Large intestine (tissue), 3 donors: Measurements from ENCODE around the gene PCGF3. TPM values are rescaled to one million over a fixed set of nuclear protein-coding genes. Genes with fewer than 3 reads are reported as not detected.

Experiments used
- DNase-seq, 2 donors: peaks; one replicate each; pipeline versions ENCODE4 v3.0.0 to v3.0.0-alpha.2; 2013
- H3K27ac ChIP-seq: one replicate; pipeline ENCODE4 v1.5.1; 2013; ENCODE audit warnings: low read length
- H3K27me3 ChIP-seq: 2 replicates; pipeline ENCODE4 v1.6.1; 2013; ENCODE audit warnings: low read length; ENCODE audit not compliant: control insufficient read depth, insufficient read depth
- H3K36me3 ChIP-seq: 2 replicates; pipeline ENCODE4 v1.6.1; 2013; ENCODE audit warnings: low read length; ENCODE audit not compliant: control insufficient read depth, insufficient read depth
- H3K4me1 ChIP-seq: one replicate; pipeline ENCODE4 v1.6.1; 2013; ENCODE audit warnings: low read length; ENCODE audit not compliant: control insufficient read depth, insufficient read depth
- H3K4me3 ChIP-seq: one replicate; pipeline ENCODE4 v1.5.1; 2013; ENCODE audit warnings: low read length
- H3K9me3 ChIP-seq: one replicate; pipeline ENCODE4 v1.6.1; 2013; ENCODE audit warnings: mild to moderate bottlenecking, low read depth, low read length, moderate library complexity; ENCODE audit not compliant: control insufficient read depth
- WGBS: methylation state at CpG from one replicate; pipeline ENCODE4 v1.1.5; 2013; ENCODE audit warnings: low lambda C conversion rate; ENCODE audit not compliant: insufficient coverage; 5-methylcytosine and 5-hydroxymethylcytosine counted together
- polyA plus RNA-seq: library from polyadenylated mRNA; unstranded; fragments of 120-200 nt; gene quantifications from one replicate; pipeline ENCODE4 v1.2.1, GENCODE V29; 2013

Gene PCGF3
- polyA plus RNA-seq, 1 donor: 78.0 TPM

DNA sequence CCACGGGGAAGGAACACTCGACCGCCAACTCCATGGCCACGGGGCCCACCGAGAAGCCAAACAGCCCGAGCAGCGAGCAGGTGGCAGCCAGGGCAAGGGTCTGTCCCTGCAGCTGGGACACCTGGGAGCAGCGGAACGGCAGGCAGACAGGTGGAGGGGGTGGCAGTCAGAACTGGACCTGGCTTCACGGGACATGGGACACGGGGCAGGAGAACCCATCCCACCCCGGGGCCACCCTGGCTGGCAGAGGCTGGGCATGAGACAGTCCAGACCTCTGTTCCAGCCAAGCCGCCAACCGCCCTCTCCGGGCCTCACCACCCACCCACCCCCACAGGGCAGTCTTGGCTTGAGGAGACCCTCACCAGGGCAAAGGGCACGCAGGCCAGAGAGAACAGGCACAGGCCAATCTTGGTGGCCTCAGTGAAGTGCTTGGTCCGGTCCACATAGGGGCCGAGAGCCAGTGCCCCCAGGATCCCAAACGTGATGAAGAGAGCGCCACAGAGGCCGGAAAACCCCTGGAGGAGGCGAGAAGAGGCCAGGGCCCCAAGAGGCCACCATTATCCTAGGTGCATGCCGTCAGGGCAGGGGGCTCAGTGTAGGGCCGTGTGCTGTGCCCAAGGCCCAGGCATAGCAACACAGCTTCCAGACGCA lies 22.3 kb upstream of the PCGF3 start:
- Histone ChIP-seq H3K9me3 (peaks cover 11% of the 10 kb centered on the region), H3K4me3 (no peak overlapping the region), H3K36me3 (no peaks in the 10 kb centered on the region), H3K4me1 (peaks cover 39% of the 10 kb centered on the region), H3K27me3 (no peaks in the 10 kb centered on the region), H3K27ac (no peak overlapping the region)
- WGBS: no CpG with 5 or more reads among the region's 25 CpGs
- no peak for DNase-seq

GRCh38 chr4:683982-684622 lies 21.5 kb upstream of the PCGF3 start:
- no peaks in the 10 kb centered on the region for H3K36me3 ChIP-seq
- peaks cover 2% of the 10 kb centered on the region for H3K27me3 ChIP-seq
- H3K4me1 ChIP-seq: peaks cover 42% of the 10 kb centered on the region
- peaks cover 11% of the 10 kb centered on the region for H3K9me3 ChIP-seq
- WGBS: no CpG with 5 or more reads among the region's 19 CpGs
- no peak overlapping the region for H3K27ac ChIP-seq
- no peak overlapping the region for H3K4me3 ChIP-seq
- peak; percentile 70 to 75 for DNase-seq

DNA sequence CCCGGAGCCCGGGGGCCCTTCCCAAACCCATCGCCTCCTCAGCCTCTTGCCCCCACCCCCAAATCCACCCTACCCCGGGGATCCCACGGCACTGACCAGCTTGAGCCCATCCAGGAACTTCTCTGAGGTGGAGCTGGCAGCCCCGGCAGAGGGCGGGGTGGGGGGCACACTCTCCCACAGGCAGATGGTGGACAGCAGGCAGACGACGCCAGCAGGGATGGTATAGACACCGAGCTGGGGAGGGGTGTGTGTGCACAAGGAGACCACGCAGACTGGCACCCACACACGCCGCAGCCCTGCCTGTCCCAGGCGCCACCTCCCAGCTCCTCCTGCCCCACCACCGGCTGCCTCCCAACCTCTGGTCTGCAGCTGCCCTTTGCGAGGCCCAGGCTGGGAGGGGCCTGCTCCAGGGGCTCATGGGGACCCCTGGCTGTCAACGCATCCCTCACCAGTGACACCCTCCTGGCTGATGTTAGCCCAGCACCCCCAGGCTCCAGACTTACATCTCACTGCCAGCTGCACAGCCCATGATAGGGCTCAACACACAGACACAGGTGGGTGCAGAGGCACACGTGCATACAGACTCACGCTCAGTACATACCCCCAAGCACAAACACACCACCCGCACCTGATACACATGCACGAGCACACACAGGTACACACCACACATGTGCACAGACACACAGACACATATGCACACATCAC lies 20.9 kb upstream of the PCGF3 start:
- DNase-seq: no peak
- Histone ChIP-seq H3K4me1 (peaks cover 48% of the 10 kb centered on the region), H3K4me3 (no peak overlapping the region), H3K36me3 (no peaks in the 10 kb centered on the region), H3K27ac (no peak overlapping the region), H3K27me3 (peaks cover 2% of the 10 kb centered on the region), H3K9me3 (peaks cover 11% of the 10 kb centered on the region)
- no CpG with 5 or more reads among the region's 21 CpGs for WGBS

DNA sequence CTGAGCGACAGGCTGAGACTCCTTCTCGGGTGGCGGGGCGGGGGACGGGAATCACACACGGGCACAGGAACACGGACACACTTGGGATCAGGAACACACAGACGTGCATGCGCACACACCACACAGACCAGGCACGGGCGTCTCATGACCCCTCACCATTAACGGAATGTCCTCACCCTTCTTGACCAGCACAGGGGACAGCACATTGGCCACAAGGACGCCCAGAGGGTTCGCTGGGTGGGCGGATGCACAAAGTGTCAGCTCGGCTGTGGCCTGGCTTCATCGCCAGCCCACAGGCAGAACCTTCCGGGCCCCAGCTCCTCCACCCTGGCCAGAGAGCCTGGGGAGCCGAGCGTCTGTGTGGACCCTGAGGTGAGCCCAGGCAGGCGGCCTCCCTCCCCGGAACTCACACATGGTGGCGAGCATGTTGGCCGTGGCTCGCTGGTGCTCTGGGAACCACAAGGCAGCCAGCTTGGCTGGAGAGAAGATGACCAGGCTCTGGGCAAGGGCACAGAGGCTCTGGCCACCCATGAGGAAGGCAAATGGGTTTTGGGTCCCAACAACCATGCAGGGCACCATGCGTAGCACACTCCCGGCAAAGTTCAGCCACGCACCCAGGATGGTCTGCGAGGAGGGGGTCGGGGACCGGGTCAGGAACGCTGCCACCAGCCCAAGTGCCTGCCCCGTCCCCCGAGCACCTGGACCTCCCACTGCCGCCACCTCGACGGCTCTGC lies 19.8 kb upstream of the PCGF3 start:
- no CpG with 5 or more reads among the region's 37 CpGs for WGBS
- no peak overlapping the region for H3K27ac ChIP-seq
- peaks cover 7% of the 10 kb centered on the region for H3K9me3 ChIP-seq
- H3K4me1 ChIP-seq: peaks cover 46% of the 10 kb centered on the region
- DNase-seq: no peak
- no peak overlapping the region for H3K4me3 ChIP-seq
- no peaks in the 10 kb centered on the region for H3K36me3 ChIP-seq
- peaks cover 2% of the 10 kb centered on the region for H3K27me3 ChIP-seq

GRCh38 chr4:686413-687040 lies 19.1 kb upstream of the PCGF3 start:
- DNase-seq: no peak
- Histone ChIP-seq H3K27ac (no peak overlapping the region), H3K27me3 (peaks cover 2% of the 10 kb centered on the region), H3K4me3 (no peak overlapping the region), H3K4me1 (peaks cover 43% of the 10 kb centered on the region), H3K36me3 (no peaks in the 10 kb centered on the region), H3K9me3 (peaks cover 7% of the 10 kb centered on the region)
- no CpG with 5 or more reads among the region's 31 CpGs for WGBS

DNA sequence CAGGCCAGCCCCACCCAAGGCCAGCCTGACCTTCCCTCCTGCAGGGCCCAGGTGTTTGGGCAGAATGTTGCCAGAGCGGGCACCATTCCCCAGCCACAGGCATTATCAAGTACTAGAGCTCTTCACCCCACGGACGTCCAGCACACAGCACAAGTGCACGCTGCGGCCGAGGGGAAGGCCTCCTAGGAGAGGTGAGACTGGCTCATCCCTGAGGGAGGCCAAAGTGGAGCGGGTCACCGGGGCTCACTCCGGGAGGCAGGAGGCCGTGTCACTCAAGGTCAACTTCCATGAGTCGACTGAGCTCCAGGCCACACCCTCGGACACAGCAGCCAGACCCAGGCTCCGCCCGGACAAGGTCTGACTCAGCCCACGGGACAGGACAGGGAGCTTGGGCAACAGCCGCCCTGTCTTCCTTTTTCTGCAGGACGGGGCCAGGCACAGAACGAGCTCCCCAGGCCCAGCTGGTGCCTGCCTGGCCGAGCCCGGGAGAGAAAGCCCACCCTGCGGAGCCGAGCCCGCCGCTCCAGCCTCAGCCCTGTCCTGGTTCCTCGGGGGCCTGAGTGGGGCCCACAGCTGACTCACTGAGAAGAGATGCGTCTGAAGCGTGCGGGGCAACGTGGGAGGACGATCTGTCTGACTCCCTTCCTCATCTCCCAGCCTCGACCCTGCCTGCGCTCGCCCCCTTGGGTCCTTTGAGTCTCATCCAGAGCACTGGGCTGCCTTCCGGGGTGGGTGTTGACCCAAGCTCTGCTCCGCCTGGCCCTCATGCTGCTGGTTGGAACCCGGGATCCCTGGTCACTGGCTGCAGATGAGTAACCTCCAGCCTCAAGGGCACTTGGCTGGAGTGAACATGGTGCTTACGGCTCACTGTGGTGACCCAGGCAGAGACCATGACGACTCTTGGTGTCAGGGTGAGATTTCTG lies 18.3 kb upstream of the PCGF3 start:
- Histone ChIP-seq H3K27ac (no peak overlapping the region), H3K4me3 (no peak overlapping the region), H3K36me3 (no peaks in the 10 kb centered on the region), H3K4me1 (peaks cover 36% of the 10 kb centered on the region), H3K9me3 (peaks cover 7% of the 10 kb centered on the region), H3K27me3 (peaks cover 2% of the 10 kb centered on the region)
- no CpG with 5 or more reads among the region's 38 CpGs for WGBS
- DNase-seq: peak; percentile 82 to 86

GRCh38 chr4:687971-688853 lies 17.4 kb upstream of the PCGF3 start:
- Histone ChIP-seq H3K27ac (no peak overlapping the region), H3K36me3 (no peaks in the 10 kb centered on the region), H3K27me3 (peaks cover 5% of the 10 kb centered on the region), H3K4me1 (peaks cover 34% of the 10 kb centered on the region), H3K9me3 (peaks cover 7% of the 10 kb centered on the region), H3K4me3 (peak overlapping the region; percentile 25)
- WGBS: no CpG with 5 or more reads among the region's 26 CpGs
- no peak for DNase-seq

DNA sequence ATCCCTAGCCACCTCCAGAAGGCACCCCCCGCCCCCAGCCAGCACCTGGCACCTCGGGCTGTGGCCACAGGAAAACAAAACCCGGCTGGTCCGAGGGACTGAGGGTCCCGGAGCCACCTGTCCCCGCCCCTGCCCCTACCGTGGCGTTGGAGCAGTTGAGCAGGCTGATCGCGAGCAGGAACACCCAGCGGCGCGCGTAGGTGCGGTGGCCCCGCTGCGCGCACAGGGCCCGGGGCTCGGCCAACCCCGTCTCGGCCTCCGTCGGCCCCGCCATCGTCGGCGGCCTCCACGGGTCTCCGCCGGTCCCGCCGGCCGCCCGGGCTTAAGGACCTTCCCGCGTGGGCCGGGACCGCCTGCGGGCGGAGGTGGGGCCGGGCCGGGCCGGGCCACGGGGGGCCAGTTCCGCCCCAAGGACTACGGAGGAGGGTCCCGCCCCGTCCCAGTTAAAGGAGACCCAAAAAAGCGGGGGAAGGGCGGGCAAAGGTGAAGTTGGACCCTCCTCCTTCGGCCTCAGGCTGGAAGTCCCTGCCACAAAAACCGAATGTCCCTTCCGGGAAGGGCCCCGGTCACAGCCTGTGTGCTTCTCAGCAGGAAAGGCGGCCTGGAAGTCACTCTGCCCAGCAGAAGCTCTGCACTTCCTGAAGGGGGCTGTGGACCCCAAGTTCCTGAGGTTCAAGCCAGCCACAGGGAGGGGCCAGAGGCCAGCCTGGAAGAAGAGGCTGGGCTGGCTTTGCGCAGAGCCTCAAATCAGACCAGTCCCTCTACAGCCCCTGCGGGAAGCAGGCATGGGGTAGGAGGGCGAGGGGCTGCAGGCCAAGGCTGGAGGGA lies 16.6 kb upstream of the PCGF3 start, which contains the start of gene SLC49A3:
Gene SLC49A3, minus strand, starts transcription at position 298 of the 828 bp plus-strand sequence. Its CDS starts 24 bp downstream, at position 274.
- no CpG with 5 or more reads among the region's 59 CpGs for WGBS
- Histone ChIP-seq H3K36me3 (no peaks in the 10 kb centered on the region), H3K9me3 (peaks cover 7% of the 10 kb centered on the region), H3K27ac (no peak within 1 kb of the TSS), H3K4me1 (peaks cover 26% of the 10 kb centered on the region), H3K4me3 (peak within 1 kb of the TSS; percentile 28), H3K27me3 (peaks cover 5% of the 10 kb centered on the region)
- no peak for DNase-seq
